Measurements from ENCODE around the gene TTC7B. TPM values are rescaled to one million over a fixed set of nuclear protein-coding genes. Genes with fewer than 3 reads are reported as not detected.

Gene TTC7B
- total and polyA plus RNA-seq, 2 donors (not counting 3 experiments of a cell fraction or from before 2014, with no cell fraction given): 46.8 to 76.5 TPM

- no peak overlapping the region for H3K9ac ChIP-seq (replicated peaks; ENCODE audit: extremely low read depth, insufficient read depth, low read length)
- no peak overlapping the region for H3K4me3 ChIP-seq (replicated peaks in 1 of 3; ENCODE audit: insufficient read depth in 1 of 3, low read depth in 1 of 3, low read length in 3 of 3)
- H3K9me1 ChIP-seq (replicated peaks; ENCODE audit: control insufficient read depth, extremely low read depth, insufficient read depth, low read length): no peaks in the 10 kb centered on the region
- H3K27me3 ChIP-seq (ENCODE audit: control insufficient read depth in 2 of 2, insufficient read depth in 2 of 2, low read length in 2 of 2): no peaks in the 10 kb centered on the region
- POLR2A ChIA-PET: no interaction called here
- H2AFZ ChIP-seq (ENCODE audit: low read depth, low read length): no peak overlapping the region
- H3K79me2 ChIP-seq (ENCODE audit: control insufficient read depth, insufficient read depth, low read length): no peaks in the 10 kb centered on the region
- no peak overlapping the region for H3K27ac ChIP-seq (ENCODE audit: insufficient read depth, low read depth, low read length)
- H4K20me1 ChIP-seq (replicated peaks; ENCODE audit: control insufficient read depth, extremely low read depth, insufficient read depth, low read length): no peaks in the 10 kb centered on the region
- FAIRE-seq (no peak), DNase-seq (ENCODE audit: low read depth, low spot score) (no peak)
- intact Hi-C loops (cut with micrococcal nuclease): no loop called here
- H3K9me3 ChIP-seq (replicated peaks; ENCODE audit: control insufficient read depth, insufficient read depth, low read length): no peaks in the 10 kb centered on the region
- no TSS peak for BruUV-seq (replicated peaks)
- CTCF ChIA-PET: no interaction called here
- H3K36me3 ChIP-seq (ENCODE audit: control insufficient read depth in 2 of 2, extremely low read depth in 1 of 2, insufficient read depth in 2 of 2, low read length in 2 of 2): peaks cover 0 to 25% of the 10 kb centered on the region in 2 experiments
- H3K4me2 ChIP-seq (ENCODE audit: insufficient read depth, low read length): no peak overlapping the region
- H3K4me1 ChIP-seq (ENCODE audit: control insufficient read depth, extremely low read depth, insufficient read depth, low read length): no peaks in the 10 kb centered on the region
- TF ChIP-seq FOS (IDR thresholded peaks at IDR 0.05; ENCODE audit: borderline replicate concordance, insufficient read depth, low read length) (no peak), JUN (IDR thresholded peaks at IDR 0.05; ENCODE audit: borderline replicate concordance, insufficient read depth, insufficient read length, low read depth) (no peak), MYC (IDR thresholded peaks at IDR 0.05; ENCODE audit: low read depth, low read length) (no peak), EZH2 (IDR thresholded peaks at IDR 0.05; ENCODE audit: borderline replicate concordance, low read depth, low read length, severe bottlenecking) (no peak), POLR2AphosphoS5 (IDR thresholded peaks at IDR 0.05; ENCODE audit: insufficient read depth, low read depth, low read length) (no peak)
- TF ChIP-seq, protein P1, sequence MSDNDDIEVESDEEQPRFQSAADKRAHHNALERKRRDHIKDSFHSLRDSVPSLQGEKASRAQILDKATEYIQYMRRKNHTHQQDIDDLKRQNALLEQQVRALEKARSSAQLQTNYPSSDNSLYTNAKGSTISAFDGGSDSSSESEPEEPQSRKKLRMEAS (IDR thresholded peaks at IDR 0.05; ENCODE audit: insufficient read depth, insufficient read length): no peak
- TF ChIP-seq, protein P2, sequence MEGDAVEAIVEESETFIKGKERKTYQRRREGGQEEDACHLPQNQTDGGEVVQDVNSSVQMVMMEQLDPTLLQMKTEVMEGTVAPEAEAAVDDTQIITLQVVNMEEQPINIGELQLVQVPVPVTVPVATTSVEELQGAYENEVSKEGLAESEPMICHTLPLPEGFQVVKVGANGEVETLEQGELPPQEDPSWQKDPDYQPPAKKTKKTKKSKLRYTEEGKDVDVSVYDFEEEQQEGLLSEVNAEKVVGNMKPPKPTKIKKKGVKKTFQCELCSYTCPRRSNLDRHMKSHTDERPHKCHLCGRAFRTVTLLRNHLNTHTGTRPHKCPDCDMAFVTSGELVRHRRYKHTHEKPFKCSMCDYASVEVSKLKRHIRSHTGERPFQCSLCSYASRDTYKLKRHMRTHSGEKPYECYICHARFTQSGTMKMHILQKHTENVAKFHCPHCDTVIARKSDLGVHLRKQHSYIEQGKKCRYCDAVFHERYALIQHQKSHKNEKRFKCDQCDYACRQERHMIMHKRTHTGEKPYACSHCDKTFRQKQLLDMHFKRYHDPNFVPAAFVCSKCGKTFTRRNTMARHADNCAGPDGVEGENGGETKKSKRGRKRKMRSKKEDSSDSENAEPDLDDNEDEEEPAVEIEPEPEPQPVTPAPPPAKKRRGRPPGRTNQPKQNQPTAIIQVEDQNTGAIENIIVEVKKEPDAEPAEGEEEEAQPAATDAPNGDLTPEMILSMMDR (IDR thresholded peaks at IDR 0.05; ENCODE audit: extremely low read depth in 1 of 2, insufficient read depth in 1 of 2, low read depth in 1 of 2, low read length in 2 of 2): no peak
- dilution Hi-C loops (cut with MboI; ENCODE audit: extremely low pct_ligation_motif_present, low sequenced_read_pairs): no loop called here
Measured at GRCh38 chr14:90582166-90582565, 234.1 kb downstream of the TTC7B start.

Data from endothelial cell of umbilical vein (primary cell).